GM12873 (cell line): ENCODE measurements around the gene HBS1L.

ENCODE experiments used
- CTCF ChIP-seq: IDR thresholded peaks from 2 replicates; pipeline ENCODE4 v1.5.1; 2012; ENCODE audit warnings: low read depth, mild to moderate bottlenecking, moderate library complexity, low read length, control low read depth; ENCODE audit not compliant: insufficient read depth; ENCODE audit errors: missing control alignments

The HBS1L gene

GRCh38 chr6:134997133-134997995 lies 57.3 kb downstream of the HBS1L start:
- TF ChIP-seq CTCF, result no peak

GRCh38 chr6:134995536-134995935 lies 59.1 kb downstream of the HBS1L start:
- TF ChIP-seq CTCF, result no peak

DNA sequence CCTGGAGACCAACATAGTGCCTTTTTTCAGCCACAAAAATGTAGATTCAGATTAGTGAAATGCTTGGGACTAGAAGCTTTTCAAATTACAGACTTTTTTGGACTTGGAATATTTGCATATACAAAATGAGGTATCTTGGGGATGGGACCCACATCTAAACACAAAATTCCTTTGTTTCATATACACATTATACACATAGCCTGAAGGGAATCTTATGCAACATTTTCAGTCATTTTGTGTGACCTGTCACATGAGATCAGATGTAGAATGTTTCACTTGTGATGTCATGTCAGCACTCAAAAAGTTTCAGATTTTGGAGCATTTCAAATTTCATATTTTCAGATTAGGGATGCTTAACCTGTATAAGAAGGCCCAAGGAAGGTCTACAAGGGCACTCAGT lies 60.2 kb downstream of the HBS1L start:
- no peak for TF ChIP-seq CTCF

DNA sequence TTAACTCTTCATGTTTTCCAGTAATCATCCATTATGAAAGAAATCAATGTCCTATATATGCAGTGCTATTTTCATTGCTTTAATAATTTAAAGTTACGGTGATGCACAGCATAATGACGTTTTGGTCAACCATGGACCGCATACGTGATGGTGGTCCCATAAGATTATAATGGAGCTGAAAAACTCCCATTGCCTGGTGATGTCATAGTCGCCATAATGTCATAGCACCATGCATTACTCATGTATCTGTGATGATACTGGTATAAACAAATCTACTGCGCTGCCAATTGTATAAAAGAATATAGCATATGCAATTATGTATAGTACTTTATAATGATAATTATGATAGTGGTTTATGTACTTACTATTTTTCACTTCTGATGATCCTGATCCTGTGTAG lies 62.5 kb downstream of the HBS1L start:
- TF ChIP-seq CTCF, result no peak

DNA sequence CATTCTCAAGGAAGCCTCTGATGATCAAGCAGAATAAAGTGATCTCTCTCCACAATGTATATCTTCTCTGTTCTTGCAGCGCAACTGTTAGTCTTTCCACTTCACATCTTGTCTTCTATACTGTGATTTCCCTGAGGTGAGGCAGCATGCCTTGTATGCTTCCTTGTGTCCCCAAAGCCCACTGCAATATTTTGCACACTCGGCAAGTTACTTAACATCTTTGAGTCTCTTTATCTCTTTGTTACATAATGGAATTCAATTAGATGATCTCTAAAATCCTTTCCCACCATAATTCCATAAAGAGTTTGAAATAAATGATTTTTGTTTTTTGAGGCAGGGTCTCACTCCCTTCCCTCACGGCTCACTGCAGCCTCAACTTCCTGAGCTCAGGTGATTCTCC lies 64.4 kb downstream of the HBS1L start:
- TF ChIP-seq CTCF, result no peak

DNA sequence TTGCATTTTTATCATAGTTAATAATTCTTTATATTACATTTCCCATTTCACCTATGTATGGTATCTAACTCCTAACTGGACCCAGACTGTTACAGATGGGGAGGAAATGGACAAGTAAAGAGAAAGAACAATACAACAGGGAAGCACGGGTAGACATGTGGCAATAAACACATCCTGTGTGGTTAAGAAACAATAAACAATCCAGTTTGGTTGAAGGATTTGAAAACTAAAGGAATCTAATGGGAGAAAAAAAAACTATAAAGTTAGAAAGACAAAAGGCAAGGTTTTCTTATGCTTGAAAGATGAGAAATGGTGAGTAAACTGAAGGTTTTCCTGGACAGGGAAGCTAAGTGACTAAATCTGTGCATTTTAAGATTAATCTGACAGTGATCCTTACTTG lies 69.8 kb downstream of the HBS1L start:
- TF ChIP-seq CTCF, result no peak

DNA sequence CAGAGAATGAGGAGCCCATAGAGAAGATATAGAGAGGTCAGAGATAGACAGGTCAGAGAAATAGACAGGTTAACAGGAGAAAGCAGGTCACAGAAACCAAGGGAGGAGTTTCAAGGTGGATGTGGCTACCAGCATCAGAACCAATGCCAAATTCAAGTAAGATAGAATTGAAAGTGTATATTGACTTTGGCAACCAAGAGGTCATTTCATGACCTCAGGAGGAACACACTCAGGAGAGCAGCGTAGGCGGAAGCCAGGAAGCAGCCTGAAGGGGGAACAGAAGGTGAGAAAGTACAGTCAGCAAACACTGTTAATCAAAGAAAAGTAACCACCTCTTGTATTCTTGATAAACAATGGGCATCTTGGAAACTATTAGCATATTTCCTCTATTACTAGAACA lies 70.8 kb downstream of the HBS1L start:
- TF ChIP-seq CTCF, result no peak

GRCh38 chr6:134982161-134982560 lies 72.5 kb downstream of the HBS1L start:
- TF ChIP-seq CTCF, result no peak
